GM15510 (cell line): Measurements from ENCODE around the gene B9D1.

Source experiments
- POLR2A ChIP-seq: IDR thresholded peaks from 3 replicates; pipeline ENCODE4 v1.6.1; 2011; ENCODE audit warnings: borderline replicate concordance; ENCODE audit not compliant: insufficient read length; ENCODE audit errors: extremely low read depth

B9D1 gene

GRCh38 chr17:19295473-19296135 lies 66.9 kb downstream of the B9D1 start:
- TF ChIP-seq POLR2A: no peak

GRCh38 chr17:19294443-19294842 lies 68.1 kb downstream of the B9D1 start:
- no peak for TF ChIP-seq POLR2A
